ENCODE data around the gene PSD4. TPM values are rescaled to one million over a fixed set of nuclear protein-coding genes. Genes with fewer than 3 reads are reported as not detected.

PSD4 gene
- total RNA-seq, 1 donor from 2014 or later: 27.1 TPM

DNA sequence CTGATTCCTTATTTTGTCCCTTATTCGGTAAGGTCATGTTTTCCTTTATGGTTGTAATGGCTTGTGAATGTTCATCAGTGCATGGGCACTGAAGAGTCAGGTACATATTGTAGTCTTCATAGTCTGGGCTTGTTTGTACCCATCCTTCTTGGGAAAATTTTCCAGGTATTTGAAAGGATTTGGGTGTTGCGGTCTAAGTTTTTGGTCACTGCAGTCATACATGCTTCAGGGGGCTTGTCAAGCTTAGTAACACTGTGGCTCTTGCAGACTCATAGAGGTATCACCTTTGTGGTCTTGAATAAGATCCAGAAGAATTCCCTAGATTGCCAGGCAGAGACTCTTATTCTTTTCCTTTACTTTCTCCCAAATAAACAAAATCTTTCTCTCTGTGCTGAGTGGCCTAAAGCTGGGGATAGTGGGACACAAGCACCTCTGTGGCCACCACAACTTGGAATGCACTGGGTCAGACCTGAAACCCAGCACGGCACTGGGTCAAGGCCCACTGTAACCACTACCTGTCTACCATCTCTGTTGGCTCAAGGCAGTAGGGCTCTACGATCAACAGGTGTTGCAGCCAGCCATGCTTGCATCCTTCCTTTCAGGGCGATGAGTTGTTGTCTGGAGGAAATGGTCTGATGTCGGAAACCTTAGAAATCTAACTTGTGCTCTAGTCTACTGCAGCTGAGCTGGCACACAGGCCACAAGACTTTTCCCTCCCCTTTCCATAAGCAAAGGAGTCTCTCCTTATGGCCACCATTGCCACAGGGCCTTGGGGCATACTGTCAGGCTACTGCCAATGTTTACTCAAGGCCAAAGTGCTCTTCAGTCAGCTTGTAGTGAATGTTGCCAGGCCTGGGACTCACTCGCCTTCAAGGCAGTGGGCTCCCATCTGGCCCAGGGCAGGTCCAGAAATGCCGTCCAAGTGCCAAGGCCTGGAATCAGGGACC lies 24.9 kb upstream of the PSD4 start:
- no peak overlapping the region for H3K27ac Mint-ChIP-seq
- TF ChIP-seq, protein P1, sequence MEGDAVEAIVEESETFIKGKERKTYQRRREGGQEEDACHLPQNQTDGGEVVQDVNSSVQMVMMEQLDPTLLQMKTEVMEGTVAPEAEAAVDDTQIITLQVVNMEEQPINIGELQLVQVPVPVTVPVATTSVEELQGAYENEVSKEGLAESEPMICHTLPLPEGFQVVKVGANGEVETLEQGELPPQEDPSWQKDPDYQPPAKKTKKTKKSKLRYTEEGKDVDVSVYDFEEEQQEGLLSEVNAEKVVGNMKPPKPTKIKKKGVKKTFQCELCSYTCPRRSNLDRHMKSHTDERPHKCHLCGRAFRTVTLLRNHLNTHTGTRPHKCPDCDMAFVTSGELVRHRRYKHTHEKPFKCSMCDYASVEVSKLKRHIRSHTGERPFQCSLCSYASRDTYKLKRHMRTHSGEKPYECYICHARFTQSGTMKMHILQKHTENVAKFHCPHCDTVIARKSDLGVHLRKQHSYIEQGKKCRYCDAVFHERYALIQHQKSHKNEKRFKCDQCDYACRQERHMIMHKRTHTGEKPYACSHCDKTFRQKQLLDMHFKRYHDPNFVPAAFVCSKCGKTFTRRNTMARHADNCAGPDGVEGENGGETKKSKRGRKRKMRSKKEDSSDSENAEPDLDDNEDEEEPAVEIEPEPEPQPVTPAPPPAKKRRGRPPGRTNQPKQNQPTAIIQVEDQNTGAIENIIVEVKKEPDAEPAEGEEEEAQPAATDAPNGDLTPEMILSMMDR (IDR thresholded peaks at IDR 0.05; ENCODE audit: unreplicated experiment): no peak
- no peaks in the 10 kb centered on the region for H3K36me3 Mint-ChIP-seq (ENCODE audit: insufficient read depth)
- H3K4me1 Mint-ChIP-seq (ENCODE audit: low read depth): peaks cover 4% of the 10 kb centered on the region
- H3K9me3 Mint-ChIP-seq (ENCODE audit: low read depth): peaks cover 19% of the 10 kb centered on the region
- no peak overlapping the region for H3K4me3 Mint-ChIP-seq (ENCODE audit: low read depth)
- H3K27me3 Mint-ChIP-seq: no peaks in the 10 kb centered on the region
- DNase-seq (ENCODE audit: low spot score, unreplicated experiment): no peak

DNA sequence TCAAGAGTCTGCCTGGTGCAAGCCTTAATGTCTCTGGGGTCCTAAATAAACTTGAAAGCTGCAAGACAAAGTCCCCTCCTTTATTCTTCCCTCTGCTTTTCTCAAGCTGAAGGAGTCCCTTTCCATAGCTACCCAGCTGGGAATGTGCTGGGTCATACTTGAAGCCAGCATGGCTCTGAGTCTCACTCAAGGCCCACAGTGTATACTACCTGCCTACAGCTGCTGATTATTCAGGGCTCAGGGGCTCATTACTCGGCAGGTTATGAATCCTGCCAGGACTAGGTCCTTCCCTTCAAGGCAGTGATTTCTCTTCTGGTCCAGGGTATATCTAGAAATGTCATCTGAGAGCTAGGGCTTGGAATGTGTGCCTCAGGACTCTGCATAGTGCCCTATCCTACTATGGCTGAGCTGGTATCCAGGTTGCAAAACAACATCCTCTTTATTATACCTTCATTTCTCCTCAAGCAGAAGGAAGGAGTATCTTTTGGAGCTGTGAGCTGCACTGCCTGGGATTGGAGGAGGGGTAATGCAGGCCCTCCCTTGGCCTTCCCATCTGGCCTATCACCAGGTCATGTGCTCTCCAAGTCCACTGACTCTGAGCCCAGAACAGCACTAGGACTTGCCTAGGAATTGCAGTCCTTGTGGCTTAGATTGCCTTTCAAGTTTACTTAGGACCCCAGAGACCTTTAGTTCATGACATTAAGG lies 24.1 kb upstream of the PSD4 start:
- H3K36me3 Mint-ChIP-seq (ENCODE audit: insufficient read depth): no peaks in the 10 kb centered on the region
- TF ChIP-seq, protein P1 (IDR thresholded peaks at IDR 0.05; ENCODE audit: unreplicated experiment): no peak

DNA sequence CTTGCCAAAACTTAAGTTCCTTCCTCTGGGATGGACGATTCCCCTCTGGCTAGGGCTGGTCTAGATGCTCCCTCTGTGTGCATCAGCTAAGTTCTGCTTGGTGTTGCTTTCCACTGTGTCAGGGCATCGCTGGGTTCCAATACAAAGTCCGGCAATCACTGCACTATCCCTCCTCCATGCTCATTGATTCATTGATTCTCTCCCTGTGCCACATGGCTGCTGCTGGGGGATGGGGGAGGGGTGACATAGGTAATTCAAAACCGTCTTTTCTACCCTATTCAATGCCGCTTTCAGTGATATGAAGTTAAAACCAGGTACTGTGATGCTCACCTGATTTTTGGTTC lies 23.5 kb upstream of the PSD4 start:
- no peak overlapping the region for H3K4me3 Mint-ChIP-seq (ENCODE audit: low read depth)
- H3K4me1 Mint-ChIP-seq (ENCODE audit: low read depth): peaks cover 12% of the 10 kb centered on the region
- TF ChIP-seq, protein P1 (IDR thresholded peaks at IDR 0.05; ENCODE audit: unreplicated experiment): no peak
- H3K27ac Mint-ChIP-seq: no peak overlapping the region
- peaks cover 14% of the 10 kb centered on the region for H3K9me3 Mint-ChIP-seq (ENCODE audit: low read depth)
- no peaks in the 10 kb centered on the region for H3K36me3 Mint-ChIP-seq (ENCODE audit: insufficient read depth)
- H3K27me3 Mint-ChIP-seq: no peaks in the 10 kb centered on the region
- DNase-seq (ENCODE audit: low spot score, unreplicated experiment): no peak

More for the DNA sequence above, 24.1 kb upstream of the PSD4 start:
- Mint-ChIP-seq H3K27me3 (no peaks in the 10 kb centered on the region), H3K4me3 (ENCODE audit: low read depth) (no peak overlapping the region), H3K9me3 (ENCODE audit: low read depth) (peaks cover 18% of the 10 kb centered on the region), H3K27ac (no peak overlapping the region), H3K4me1 (ENCODE audit: low read depth) (peaks cover 7% of the 10 kb centered on the region)
- no peak for DNase-seq (ENCODE audit: low spot score, unreplicated experiment)

DNA sequence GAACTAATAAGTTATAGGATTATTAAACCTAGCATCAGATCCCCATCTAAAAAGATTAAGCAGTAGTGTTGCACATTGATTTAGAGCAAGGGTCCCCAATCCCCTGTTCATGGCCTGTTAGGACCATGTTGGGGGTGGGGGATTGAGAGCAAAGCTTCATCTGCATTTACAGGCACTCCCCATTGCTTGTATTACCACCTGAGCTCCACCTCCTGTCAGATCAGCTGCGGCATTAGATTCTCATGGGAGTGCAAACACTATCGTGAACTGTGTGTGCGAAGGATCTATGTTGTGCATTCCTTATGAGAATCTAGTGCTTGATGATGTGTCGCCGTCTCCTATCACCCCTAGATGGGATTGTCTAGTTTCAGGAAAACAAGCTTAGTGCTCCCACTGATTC lies 18.4 kb upstream of the PSD4 start:
- Mint-ChIP-seq H3K4me3 (ENCODE audit: low read depth) (no peak overlapping the region), H3K4me1 (ENCODE audit: low read depth) (peaks cover 34% of the 10 kb centered on the region), H3K9me3 (ENCODE audit: low read depth) (peaks cover 6% of the 10 kb centered on the region)

More for the DNA sequence above, 18.4 kb upstream of the PSD4 start:
- TF ChIP-seq, protein P1 (IDR thresholded peaks at IDR 0.05; ENCODE audit: unreplicated experiment): no peak
- H3K36me3 Mint-ChIP-seq (ENCODE audit: insufficient read depth): no peaks in the 10 kb centered on the region
- no peak for DNase-seq (ENCODE audit: low spot score, unreplicated experiment)
- H3K27ac Mint-ChIP-seq: no peak overlapping the region
- no peaks in the 10 kb centered on the region for H3K27me3 Mint-ChIP-seq
